Left lung (tissue), 10 donors: ENCODE results near the gene INF2. TPM values are rescaled to one million over a fixed set of nuclear protein-coding genes. Genes with fewer than 3 reads are reported as not detected.
"Not testable (repeated sequence)": the region's sequence is repeated elsewhere in the genome, so short reads cannot be mapped to it uniquely, and the experiment has no call there.

Experiments used
- ATAC-seq: fragments of 200-7000 bp; cut with Tn5 transposase; one replicate; pipeline ENCODE4 v1.9.1; 2020; ENCODE audit warnings: moderate library complexity
- DNase-seq, 4 donors: peaks; one replicate each; pipeline ENCODE4 v3.0.0-alpha.2; 2013 to 2020
- H3K27ac ChIP-seq, 2 donors: fragments of 200-600 bp; sonication (generic) in 1 of 2; one replicate each; pipeline versions ENCODE4 v1.5.0 to v1.8.0; 2020 to 2021
- H3K27me3 ChIP-seq, 2 donors: fragments of 200-600 bp; sonication (generic) in 1 of 2; one replicate each; pipeline versions ENCODE4 v1.5.0 to v1.8.0; 2020 to 2021
- H3K36me3 ChIP-seq, 2 donors: fragments of 200-600 bp; sonication (generic) in 1 of 2; one replicate each; pipeline versions ENCODE4 v1.5.0 to v1.8.0; 2020 to 2021
- H3K4me1 ChIP-seq, 2 donors: fragments of 200-600 bp; one replicate each; pipeline ENCODE4 v1.8.0; 2021
- H3K4me3 ChIP-seq, 2 donors: fragments of 200-600 bp; sonication (generic) in 1 of 2; one replicate each; pipeline versions ENCODE4 v1.5.0 to v1.8.0; 2020 to 2021; ENCODE audit warnings: mild to moderate bottlenecking in 1 of 2
- H3K9me3 ChIP-seq, 2 donors: fragments of 200-600 bp; sonication (generic) in 1 of 2; one replicate each; pipeline versions ENCODE4 v1.5.0 to v1.8.0; 2020 to 2021
- intact Hi-C, 2 donors: fragments of 100-400 bp; cut with DNase I; formaldehyde crosslinking; loops; one replicate each; pipeline versions ENCODE4 v1.11.2 to v1.14.2; 2022
- polyA plus RNA-seq, 6 donors: library from polyadenylated mRNA; unstranded; fragments of 120-200 nt; gene quantifications; one replicate each; pipeline ENCODE4 v1.2.1, GENCODE V29; 2013; ENCODE audit not compliant: insufficient read length in 6 of 6
- total RNA-seq, 2 donors: library from RNA; stranded (reverse); fragmentation: NEBNext Ultra II Directional; extraction: Animal tissue kit (Norgen Biotek cat#: 25700); gene quantifications; one replicate each; pipeline ENCODE4 v1.2.1, GENCODE V29; 2021
- TF ChIP-seq, protein P1 (sequence below), 2 donors: fragments of 200-600 bp; sonication (generic) in 1 of 2; IDR thresholded peaks; one replicate each; pipeline versions ENCODE4 v1.5.0 to v1.8.0; 2021; ENCODE audit warnings: antibody characterized with exemption in 2 of 2
- donor health status: DM: no; HTN: yes; CAD: no.
- donor health status: DM: no; HTN: no; CAD: no.

INF2 gene
- total and polyA plus RNA-seq, 8 donors, result 43.5 to 120 (median 57.0) TPM

DNA sequence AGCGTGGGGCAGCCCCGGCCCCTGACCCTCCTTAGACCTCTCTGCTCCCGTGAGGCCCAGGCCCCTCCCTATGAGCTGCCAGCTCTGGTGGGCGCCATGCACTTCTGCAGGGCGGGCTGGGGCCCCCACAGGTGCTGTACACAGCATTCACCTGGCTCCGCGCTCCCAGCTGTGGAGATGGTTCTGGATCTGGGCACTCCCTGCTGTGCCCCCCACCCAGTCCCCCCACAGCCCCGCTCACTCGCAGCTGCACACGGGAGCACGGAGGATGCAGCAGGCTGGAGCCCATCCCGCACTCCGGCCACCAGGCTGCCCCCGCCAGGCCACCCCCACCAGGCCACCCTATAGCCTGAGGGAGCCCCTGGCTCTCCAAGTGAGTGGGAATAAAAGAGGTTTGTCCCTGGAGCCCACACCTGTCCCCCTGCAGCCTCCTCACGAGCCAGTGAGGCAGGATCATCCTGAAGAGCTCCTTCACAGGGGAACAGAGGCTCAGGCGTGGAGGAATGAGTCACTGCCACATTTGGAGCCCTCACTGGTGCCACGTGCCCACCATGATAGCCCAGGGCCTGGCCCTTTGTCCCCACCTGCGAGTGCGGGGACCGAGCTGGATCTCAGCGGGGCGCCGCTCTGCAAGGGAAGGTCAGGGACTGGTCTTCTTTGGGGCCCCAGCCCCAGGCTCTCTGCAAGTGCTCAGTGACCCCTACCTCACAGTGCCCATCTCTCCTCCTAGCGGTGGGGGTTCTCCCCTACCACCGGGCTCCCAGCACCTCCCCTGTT is 36.5 kb downstream of the INF2 start:
- DNase-seq (no peak), ATAC-seq (no peak)
- peaks cover 9 to 28% of the 10 kb centered on the region in 2 donors for H3K4me1 ChIP-seq
- TF ChIP-seq, protein P1, sequence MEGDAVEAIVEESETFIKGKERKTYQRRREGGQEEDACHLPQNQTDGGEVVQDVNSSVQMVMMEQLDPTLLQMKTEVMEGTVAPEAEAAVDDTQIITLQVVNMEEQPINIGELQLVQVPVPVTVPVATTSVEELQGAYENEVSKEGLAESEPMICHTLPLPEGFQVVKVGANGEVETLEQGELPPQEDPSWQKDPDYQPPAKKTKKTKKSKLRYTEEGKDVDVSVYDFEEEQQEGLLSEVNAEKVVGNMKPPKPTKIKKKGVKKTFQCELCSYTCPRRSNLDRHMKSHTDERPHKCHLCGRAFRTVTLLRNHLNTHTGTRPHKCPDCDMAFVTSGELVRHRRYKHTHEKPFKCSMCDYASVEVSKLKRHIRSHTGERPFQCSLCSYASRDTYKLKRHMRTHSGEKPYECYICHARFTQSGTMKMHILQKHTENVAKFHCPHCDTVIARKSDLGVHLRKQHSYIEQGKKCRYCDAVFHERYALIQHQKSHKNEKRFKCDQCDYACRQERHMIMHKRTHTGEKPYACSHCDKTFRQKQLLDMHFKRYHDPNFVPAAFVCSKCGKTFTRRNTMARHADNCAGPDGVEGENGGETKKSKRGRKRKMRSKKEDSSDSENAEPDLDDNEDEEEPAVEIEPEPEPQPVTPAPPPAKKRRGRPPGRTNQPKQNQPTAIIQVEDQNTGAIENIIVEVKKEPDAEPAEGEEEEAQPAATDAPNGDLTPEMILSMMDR (IDR thresholded peaks at IDR 0.05), result no peak
- H3K36me3 ChIP-seq, result no peaks in the 10 kb centered on the region
- peaks cover 0 to 8% of the 10 kb centered on the region in 2 donors for H3K27me3 ChIP-seq
- H3K27ac ChIP-seq, result no peak overlapping the region
- H3K4me3 ChIP-seq, result no peak overlapping the region
- H3K9me3 ChIP-seq, result no peaks in the 10 kb centered on the region
- intact Hi-C loops, result no loop called here

DNA sequence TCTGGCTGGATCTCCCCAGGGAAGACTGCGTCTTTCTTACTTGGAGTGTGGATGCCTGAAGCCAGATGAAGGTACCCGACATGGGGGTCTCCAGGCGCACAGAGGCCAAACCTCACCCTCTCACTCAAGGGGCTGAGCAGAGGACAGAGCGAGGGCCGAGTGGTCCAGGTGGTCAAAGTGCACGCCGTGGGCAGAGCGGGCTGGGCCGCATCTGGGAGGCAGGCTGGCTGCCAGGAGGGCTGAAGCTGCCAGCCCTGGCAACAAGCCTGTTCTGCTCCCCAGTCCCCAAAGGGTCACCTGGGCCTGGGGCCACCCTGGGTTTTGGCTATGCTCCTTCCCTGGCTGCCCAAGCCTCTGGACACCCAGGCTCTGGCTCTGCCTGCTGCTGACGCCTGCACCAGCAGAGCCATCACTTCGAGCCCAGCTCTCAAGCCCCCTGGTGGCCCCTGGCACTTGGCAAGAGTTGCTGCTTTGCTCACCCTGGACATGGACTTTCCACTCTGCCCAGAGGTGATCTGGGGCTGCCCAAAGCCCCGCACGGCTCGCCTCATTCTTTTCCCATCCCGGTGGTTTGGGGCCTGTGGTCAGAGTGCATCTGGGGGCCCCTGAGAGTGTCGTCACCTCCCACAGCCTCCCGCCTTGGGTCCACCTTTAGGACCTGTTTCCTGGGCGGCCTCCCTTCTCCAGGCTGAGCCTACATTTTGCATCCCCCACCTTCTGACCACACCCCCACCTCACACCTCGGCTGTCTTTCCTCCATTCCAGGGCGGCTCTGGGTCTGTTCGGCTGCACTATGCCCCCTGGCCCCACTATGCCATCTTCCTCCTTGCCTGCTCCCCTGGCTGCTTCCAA is 37.4 kb downstream of the INF2 start:
- intact Hi-C loops, result no loop called here
- H3K9me3 ChIP-seq, result no peaks in the 10 kb centered on the region
- no peak for DNase-seq
- peaks cover 9 to 31% of the 10 kb centered on the region in 2 donors for H3K4me1 ChIP-seq
- H3K27me3 ChIP-seq, result peaks cover 0 to 8% of the 10 kb centered on the region in 2 donors
- H3K4me3 ChIP-seq, result no peak overlapping the region
- H3K36me3 ChIP-seq, result no peaks in the 10 kb centered on the region
- ATAC-seq, result no peak
- H3K27ac ChIP-seq, result no peak overlapping the region
- TF ChIP-seq, protein P1 (IDR thresholded peaks at IDR 0.05), result no peak

DNA sequence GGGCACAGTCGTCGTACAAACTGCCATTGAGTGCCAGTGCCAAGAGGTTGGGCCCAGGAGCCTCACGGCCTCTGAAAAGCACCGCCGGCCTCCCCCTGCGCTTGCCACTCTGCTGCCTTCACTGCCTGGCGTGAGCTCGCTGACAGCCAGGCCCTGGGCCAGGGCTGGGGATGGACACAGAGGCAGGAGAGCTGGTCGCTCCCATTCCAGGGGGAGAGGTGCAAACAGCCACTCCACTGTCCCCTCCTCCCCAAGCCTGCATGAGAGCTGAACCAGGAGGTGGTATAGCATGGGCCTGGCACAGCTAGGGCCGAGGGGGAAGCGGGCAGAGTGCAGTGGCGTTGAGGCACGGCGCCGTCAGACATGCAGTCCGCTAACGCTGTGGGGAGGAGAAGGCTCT is 39.2 kb downstream of the INF2 start:
- no peak overlapping the region for H3K27ac ChIP-seq
- DNase-seq, result no peak
- H3K9me3 ChIP-seq, result no peaks in the 10 kb centered on the region
- TF ChIP-seq, protein P1 (IDR thresholded peaks at IDR 0.05), result no peak
- H3K4me1 ChIP-seq, result peaks cover 6 to 31% of the 10 kb centered on the region in 2 donors
- peaks cover 0 to 8% of the 10 kb centered on the region in 2 donors for H3K27me3 ChIP-seq
- no peak overlapping the region for H3K4me3 ChIP-seq
- no peak for ATAC-seq
- intact Hi-C loops, result no loop called here
- H3K36me3 ChIP-seq, result no peaks in the 10 kb centered on the region

DNA sequence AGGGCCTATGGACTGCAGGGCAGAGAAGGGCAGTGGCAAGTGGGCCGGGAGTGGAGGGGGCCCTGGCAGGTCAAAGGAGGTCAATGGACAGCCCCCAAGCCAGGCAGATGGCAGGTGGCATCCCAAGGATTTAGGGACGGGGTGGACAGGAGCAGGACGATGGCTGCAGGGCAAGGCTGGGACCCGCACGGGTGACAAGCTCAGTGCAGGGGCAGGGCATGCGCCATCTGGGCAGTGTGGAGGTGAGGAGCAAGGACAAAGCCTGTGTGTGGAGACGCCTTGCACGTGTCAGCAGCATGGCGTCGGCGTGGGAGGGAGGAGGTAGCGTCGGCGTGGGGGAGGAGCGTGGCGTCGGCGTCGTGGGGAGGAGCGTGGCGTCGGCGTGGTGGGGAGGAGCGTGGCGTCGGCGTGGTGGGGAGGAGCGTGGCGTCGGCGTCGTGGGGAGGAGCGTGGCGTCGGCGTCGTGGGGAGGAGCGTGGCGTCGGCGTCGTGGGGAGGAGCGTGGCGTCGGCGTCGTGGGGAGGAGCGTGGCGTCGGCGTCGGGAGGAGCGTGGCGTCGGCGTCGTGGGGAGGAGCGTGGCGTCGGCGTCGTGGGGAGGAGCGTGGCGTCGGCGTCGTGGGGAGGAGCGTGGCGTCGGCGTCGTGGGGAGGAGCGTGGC is 39.9 kb downstream of the INF2 start:
- ATAC-seq, DNase-seq, intact Hi-C loops, H3K9me3 ChIP-seq, H3K4me3 ChIP-seq, H3K27ac ChIP-seq, H3K36me3 ChIP-seq, H3K27me3 ChIP-seq: not testable (repeated sequence)
- peaks cover 6 to 27% of the 10 kb centered on the region in 2 donors for H3K4me1 ChIP-seq

DNA sequence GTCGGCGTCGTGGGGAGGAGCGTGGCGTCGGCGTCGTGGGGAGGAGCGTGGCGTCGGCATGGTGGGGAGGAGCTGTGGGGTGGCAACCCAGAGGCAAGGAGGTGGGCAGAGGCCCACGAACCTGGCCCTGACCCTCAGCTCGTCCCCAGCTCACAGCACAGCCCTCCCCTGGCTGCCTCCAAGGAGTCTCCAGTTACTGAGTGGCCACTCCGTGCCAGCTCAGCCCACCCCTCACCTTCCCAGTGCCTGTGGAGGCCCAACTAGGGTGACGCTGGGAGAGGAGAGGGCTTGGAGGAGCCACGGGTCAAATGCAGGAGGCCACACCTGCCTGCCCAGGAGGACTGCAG is 40.4 kb downstream of the INF2 start:
- Histone ChIP-seq H3K9me3 (no peaks in the 10 kb centered on the region), H3K27me3 (peaks cover 0 to 5% of the 10 kb centered on the region in 2 donors), H3K36me3 (no peaks in the 10 kb centered on the region), H3K4me3 (no peak overlapping the region), H3K4me1 (peaks cover 3 to 22% of the 10 kb centered on the region in 2 donors), H3K27ac (no peak overlapping the region)
- ATAC-seq, result no peak
- TF ChIP-seq, protein P1 (IDR thresholded peaks at IDR 0.05), result no peak
- intact Hi-C loops, result no loop called here
- DNase-seq, result no peak
